A549 treated with Mapracorat at 1 μM for 4 hours (cell line): Measurements from ENCODE around the gene HSP90AA1. TPM values are rescaled to one million over a fixed set of nuclear protein-coding genes. Genes with fewer than 3 reads are reported as not detected.

Experiments used
- total RNA-seq: library from RNA; stranded (reverse); fragments of 200-300 nt; extraction: Qiagen RNA extraction; gene quantifications from 5 replicates; pipeline ENCODE4 v1.2.3, GENCODE V29; 2022

HSP90AA1 gene
- 662 to 857 TPM (median 742 TPM) in 5 replicates for total RNA-seq

DNA sequence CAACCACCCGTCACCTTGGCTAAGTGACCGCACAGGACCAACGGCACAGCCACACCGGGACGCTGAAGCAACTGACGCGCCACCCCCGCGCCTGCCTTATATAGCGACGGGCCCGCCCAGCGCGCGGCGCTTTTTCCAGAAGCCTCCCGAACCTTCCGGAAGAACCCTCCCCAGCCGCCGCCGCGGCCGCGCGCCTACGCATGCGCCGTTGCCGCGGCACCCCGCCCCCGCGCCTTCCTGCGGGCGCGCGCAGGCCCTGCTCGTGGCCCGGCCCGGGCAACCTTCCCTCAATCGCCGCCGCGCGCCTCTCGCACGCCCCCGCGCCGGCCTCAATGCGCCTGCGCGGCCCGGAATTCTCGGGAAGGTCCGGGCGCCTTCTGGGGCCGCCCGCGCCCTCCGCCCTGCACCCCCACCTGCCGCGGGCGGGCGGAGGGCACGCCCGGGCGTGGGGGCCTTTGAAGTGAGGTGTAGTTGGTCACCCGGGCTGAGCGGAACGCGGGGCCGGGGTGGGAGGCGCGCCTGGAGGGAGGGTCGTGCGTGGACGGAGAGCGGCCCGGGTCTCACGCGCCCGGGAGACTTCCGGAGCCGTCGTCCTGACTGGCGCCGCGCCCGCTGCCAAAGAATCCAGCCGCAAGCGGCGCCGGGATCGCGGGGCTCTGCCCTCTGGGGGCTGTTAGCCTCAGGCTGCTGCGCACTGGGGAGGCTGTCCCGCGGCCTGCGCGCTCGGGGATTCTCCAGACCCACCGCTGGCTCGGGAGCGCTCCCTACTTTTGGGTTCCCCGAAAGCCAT lies at the start of gene HSP90AA1:
Gene HSP90AA1, minus strand, starts transcription at position 73 of the 790 bp plus-strand sequence. CDS start 666 bp downstream, outside the sequence.

Other genes starting within 250 kb of the HSP90AA1 start
- gene DYNC1H1, start 122.5 kb downstream of the HSP90AA1 start, total RNA-seq = 159 to 230 TPM (median 220 TPM) in 5 replicates
- gene WDR20, start 52.9 kb upstream of the HSP90AA1 start, total RNA-seq = 21.4 to 23.0 TPM (median 21.8 TPM) in 5 replicates
- 19.1 to 22.8 TPM (median 21.5 TPM) in 5 replicates for gene MOK, start 218.1 kb upstream of the HSP90AA1 start, total RNA-seq
- 6.2 to 7.1 TPM (median 6.7 TPM) in 5 replicates for gene ZNF839, start 232.7 kb upstream of the HSP90AA1 start, total RNA-seq